Activated CD4-positive, CD25-positive, alpha-beta regulatory T cell treated with anti-CD3 and anti-CD28 coated beads, Interleukin-2, amount 50 U/mL, for 16 hours (primary cell): ENCODE measurements around the gene CCDC32.
"Not testable (repeated sequence)": the region's sequence is repeated elsewhere in the genome, so short reads cannot be mapped to it uniquely, and the experiment has no call there.

Experiments
- DNase-seq: peaks from one replicate; pipeline ENCODE4 v3.0.0-alpha.2; 2020; ENCODE audit warnings: low read depth, low spot score

The CCDC32 gene, protein sequence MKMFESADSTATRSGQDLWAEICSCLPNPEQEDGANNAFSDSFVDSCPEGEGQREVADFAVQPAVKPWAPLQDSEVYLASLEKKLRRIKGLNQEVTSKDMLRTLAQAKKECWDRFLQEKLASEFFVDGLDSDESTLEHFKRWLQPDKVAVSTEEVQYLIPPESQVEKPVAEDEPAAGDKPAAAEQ

DNA sequence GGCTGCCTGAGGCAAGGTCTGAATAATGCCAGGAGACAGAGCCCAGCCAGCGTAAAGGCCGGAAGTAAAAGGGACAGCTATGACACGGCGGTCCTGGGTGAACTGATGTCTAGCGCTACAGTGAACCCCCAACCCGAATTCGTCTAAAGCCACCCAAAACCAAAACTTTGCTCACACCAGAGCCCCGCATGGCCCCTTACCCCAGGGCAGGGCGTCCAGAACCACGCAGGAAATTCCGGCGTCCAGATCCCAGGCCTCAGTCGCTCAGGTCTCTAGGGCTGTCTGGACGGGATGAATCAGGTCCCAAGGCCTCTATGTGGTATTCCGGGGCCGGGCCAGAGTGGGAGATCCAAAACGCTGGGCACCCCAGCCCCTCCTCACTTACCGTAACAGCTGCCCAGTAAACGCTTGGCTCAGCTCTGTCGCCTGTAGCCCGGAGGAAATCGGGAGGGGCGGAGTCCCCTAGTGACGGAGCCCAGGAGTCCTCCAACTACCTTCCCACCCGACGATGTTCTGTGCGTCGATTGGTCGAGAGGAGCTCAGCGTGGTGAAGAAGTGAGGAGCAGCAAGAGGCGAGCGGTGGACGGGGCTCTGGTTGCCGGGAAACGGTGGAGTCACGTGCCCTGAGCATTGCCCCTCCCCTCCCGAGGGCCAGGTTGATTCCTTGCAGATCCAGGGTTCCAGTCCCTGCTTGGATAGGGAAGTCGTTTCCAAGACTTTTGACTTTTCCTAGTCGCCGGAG is at the start of gene CCDC32:
TSS of gene CCDC32 (minus strand) at position 452 of the 742 bp plus-strand sequence. CDS start 2,027 bp downstream, outside the sequence.
- DNase-seq: peak; percentile 94

DNA sequence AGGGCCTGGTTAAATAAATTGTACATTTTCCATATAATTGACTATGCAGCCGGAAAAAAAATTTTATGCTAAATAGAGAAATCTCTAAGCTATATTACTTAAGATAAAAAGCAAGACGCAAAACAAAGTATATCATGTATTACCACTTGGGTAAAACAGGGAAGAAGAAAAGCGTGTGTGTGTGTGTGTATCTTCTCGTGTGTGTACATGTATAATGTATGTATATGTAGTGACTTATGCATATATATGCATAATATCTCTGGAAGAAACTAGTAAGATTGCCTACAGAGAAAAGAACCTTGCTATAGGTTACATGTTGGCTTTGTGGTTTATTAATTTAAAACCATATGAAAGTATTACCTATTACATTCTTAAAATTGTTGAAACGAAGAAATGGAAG is 48.2 kb upstream of the CCDC32 start:
- DNase-seq: no peak

DNA sequence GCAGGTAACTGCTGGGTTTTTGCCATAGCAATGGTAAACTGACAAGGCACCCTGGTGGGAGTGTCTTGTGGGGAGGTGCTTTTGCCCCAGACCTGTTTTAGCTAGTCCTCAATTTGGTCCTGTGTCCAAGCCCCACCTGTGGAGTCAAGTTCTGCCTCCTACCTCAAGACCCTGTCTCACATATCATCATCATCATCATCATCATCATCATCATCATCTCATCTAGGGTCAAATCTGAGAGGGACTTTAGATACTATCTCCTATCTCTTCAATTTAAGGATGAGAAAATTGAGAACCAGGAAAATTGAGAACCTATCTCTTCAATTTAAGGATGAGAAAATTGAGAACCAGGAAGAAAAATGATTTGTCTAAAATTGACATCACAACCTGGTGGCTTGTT is 39.1 kb upstream of the CCDC32 start:
- no peak for DNase-seq

DNA sequence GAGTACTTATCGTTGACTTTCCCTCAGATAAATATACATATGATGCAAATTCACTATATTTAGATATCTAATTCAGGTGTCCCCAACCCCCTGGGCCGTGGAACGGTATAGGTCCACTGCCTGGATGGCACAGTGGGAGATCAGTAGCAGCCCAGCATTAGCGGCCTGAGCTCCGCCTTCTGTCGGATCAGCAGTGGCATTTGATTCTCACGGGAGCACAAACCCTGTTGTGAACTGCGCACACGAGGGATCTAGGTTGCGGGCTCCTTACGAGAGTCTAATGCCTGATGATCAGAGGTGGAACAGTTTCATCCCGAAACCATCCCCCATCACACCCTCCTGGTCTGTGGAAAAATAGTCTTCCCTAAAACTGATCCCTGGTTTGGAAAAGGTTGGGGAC is 36.1 kb upstream of the CCDC32 start:
- DNase-seq: no peak

DNA sequence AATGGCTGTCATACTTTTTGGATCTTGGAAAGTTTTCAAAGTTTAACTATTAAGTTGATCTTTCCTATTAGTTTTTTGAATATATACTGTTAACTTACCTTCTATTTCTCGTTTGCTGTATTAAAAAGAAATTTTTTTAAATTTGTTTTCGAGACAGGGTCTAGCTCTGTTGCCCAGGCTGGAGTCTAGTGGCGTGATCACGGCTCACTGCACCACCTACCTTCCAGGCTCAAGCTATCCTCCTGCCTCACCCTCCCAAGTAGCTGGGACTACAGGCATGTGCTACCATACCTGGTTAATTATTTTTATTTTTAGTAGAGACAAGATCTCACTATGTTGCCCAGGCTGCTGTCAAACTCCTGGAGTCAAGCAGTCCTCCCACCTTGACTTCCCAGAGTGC is 33.8 kb upstream of the CCDC32 start:
- no peak for DNase-seq

DNA sequence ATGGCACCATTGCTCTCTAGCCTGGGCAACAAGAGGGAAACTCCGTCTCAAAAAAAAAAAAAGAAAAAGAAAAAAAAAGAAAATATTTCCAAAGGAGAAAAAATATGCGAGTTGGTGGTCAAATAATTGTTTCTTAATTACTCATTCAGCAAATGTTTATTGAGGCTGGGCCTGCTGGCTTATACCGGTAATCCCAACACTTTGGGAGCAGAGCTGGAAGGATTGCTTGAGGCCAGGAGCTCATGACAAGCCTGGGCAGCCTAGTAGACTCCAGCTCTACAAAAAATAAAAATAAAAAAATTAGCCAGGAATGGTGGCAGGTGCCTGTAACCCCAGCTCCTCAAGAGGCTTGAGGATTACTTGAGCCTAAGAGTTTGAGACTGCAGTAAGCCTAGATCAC is 33.3 kb upstream of the CCDC32 start:
- DNase-seq: no peak

DNA sequence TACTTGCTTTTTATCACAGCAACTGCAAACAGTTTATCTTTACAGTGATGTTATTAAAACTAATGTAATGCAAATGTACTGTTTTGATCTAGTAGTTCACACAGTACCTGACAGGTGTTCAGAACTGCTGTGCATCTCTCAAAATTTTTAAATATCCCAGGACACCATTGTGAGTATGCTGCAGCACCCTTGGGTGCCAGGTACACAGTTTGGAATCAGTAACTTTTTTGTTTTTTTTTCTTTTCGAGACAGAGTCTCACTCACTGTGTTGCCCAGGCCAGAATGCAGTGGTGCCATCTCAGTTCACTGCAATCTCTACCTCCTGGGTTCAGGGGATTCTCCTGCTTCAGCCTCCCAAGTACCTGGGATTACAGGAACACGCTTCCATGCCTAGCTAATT is 32.2 kb upstream of the CCDC32 start:
- no peak for DNase-seq

DNA sequence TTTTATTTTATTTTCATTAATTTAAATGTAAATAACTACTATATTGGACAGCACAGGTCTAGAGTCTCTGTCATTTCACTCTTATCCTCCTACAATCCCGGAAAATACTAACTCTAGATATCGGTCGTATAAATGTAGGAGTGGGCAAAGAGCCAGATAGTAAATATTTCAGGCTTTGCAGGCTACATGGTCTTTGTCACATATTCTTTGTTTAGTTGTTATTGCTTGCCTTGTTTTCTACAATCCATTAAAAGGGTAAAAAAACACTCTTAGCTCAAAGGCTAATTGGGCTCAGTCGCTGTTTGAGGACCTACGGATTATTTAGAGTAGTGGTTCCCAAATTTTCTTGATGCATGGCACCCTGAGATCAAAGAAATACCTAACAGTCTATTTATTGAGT is 30.9 kb upstream of the CCDC32 start:
- DNase-seq: no peak

DNA sequence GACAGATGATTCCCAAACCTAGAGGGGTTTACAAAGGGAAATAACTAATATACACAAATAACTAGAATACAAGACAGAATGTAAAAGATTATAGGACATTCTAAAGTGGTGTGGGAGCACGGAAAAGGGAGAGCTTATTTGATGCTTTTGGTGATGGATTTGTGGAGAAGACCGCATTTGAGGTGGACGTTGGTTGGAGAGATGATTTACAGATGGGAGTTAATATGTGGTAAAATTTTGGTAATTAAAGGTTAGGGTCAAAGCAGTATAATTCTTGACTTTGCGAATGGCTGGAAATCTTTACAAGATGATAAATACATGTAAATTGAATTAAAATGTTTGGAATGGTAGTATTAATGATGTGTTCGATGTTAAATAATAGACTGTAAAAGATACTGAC is 30.4 kb upstream of the CCDC32 start:
- no peak for DNase-seq

DNA sequence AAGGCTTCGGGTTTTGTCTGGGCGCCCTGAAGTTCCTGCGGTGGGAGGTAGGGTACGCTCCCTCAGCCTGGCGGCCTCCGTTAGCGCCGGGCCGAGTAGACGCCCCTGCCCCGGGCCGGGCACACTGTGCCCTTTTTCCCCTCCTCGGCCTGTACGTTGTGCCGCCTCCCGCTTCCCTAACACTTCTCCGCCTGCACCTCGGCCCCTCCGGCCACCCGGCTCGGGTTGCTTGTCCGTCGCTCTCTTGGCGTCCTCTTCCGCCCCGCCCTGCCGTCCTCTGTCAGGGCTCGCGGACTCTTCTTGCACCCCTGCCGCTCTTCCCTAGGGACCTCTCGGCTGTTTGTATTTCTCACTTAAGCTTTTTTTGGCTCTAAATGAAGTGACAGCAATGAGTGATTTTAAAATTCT is 29.6 kb upstream of the CCDC32 start:
- peak; percentile 4 for DNase-seq

DNA sequence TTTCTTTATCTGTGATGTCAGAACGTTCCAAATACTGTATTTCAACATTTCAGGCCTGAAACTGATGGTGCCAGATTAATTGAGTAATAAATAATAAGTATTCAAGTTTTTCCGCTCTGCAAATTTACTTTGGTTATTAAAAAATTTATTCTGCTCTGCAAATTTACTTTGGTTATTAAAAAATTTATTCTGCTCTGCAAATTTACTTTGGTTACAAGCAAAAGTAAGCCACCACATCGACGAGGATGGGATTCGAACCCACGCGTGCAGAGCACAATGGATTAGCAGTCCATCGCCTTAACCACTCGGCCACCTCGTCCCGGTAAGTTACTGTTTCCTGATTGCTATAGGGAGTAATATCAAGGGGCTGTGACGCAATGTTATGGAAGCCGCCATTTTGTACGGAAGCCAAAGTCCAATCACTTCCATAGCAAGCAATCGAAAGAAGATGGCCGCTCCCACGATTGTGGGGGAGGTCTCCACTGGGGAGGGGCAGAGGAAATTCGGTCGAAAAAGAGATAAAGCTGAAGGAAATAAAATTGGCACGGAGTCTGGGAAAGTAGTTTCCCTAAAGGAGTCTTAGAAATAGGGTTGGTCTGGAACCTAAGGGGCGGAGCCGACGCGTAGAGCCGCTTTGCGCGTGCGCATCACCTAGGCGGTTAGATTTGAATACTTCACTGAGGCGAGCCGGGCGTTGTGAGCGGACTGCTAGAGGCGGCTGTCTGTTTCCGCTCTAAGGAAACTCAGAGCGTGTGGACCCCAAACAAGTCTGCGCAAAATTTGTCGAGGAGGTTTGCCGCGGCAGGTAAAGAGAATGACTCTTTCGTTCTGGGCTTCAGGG is 29.0 kb upstream of the CCDC32 start, which contains the start of gene KNL1:
TSS of gene KNL1 (plus strand) at position 662 of the 841 bp plus-strand sequence. CDS start 8,683 bp downstream, outside the sequence.
- peak; percentile 82 for DNase-seq

DNA sequence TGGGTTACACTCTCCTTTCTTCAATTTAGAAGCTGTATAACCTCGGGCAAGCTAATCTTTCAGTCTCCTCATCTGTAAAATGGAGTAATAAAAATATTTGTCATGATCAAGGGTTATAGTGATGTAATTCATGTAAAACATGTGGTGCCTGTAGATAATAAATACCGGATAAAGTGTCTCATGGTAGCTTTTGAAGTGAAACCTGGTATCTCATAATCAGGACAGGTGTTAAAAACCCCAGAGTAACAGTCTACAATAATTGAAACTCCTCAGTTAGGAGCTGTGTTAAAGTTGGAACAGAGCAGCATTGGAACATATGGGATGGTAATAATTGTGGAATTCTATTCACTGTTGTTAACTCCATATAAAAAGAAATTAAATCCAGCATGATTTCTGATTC is 28.3 kb upstream of the CCDC32 start:
- no peak for DNase-seq

DNA sequence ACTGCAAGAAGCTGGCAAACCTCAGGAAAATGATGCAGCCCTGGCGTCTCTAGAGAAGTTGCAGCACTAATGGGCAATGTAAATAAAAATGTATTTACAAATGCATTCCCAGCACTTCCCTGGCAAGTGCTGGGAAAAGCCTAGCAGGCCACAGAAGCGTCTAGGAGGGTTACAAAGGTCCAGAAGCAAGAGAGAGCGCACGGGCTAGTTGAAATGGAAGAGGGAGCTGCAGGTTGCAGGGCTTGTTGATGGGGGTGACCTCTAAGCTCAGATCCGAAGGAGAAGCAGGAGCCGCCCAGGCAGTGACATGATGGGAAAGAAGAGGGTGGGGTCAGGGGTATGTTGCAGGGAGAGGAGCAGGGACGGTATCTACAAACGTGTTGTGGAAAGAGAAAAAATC is 26.5 kb upstream of the CCDC32 start:
- no peak for DNase-seq

DNA sequence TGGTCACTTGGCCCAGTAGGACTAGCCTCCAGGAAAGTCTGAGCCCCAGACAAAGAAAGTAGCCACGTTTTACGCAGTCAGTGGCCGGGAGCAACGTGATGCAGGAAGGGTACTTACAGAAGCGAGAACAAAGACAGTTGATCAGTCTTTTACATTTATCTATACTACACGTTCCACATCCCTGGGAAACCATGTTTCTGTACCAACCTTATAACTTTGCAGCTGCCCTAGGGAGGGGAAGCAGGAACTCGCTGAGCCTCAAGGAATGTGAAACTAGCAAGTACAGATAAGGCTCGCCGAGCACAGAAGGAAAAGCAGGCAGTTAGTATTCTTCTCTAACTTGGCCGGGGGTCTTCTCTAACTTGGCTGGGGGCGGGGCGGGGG is 25.8 kb upstream of the CCDC32 start:
- no peak for DNase-seq

DNA sequence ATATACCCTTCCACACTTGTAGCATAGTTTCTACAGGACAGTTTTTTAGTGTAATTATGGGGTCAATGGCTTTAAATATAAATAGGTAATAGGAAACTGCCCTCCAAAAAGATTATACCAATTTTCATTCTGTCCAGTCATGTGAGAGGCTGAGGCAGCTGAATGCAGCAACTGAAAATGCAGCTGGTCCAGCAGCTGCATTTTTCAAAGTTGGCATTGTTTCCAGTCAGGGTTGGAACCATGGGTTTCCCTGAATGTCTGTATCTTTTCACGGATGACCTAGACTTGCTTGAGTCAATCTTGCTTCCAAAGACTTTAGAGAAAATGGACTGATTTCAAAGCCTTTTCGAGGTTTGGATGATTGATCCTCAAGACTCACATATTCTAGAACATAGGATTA is 19.3 kb upstream of the CCDC32 start:
- no peak for DNase-seq

DNA sequence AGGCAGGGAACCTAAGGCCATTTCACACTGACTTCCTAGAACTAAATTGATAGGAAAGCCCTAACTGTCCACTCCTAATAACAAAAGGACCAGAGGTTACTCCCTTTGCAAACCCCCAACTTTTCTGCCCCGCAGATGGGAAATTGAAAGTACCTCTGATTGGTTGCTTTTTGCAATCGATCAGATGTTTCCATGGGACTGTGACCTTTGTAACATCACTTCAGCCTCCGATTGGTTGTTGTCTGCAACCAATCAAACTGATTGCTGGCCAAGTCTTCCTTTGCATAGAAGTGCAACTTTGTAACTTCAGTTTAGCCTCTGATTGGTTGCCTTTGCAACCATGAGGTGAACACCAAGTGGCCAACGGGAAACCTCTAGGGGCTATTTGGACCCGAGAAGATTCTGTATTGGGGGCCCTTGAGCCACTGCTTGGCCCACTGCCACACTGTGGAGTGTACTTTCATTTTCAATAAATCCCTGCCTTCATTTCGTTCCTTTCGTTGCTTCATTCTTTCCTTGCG is 17.9 kb upstream of the CCDC32 start:
- no peak for DNase-seq

DNA sequence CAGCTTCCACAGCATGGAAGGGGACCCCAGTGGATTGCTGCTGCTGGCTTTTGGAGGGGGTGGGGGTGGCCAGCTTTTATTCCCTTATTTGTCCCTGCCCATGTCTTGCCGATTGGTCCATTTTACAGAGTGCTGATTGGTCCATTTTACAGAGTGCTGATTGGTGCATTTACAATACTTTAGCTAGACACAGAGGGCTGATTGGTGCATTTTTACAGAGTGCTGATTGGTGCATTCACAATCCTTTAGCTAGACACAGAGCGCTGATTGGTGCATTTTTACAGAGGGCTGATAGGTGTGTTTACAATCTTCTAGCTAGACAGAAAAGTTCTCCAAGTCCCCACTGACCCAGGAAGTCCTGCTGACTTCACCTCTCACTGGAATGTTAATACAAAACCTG is 17.0 kb upstream of the CCDC32 start:
- DNase-seq: not testable (repeated sequence)

DNA sequence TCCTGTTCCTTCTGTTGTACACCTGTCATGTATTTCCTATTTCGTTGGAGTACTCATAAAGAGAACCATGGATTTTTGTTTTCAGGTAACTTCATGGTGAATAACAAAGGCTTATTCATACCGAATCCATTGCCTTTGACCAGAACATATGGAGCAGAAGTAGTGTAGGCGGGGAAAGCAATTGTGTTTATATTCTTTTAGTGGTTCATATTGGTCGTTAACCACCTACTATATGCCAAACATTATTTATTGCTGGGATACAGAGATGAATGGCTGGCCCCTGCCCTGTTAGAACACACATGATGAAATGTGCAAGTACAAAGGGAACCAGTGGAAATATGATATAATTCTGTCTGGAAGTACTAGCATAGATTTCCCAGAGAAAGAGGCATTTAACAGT is 14.1 kb upstream of the CCDC32 start:
- DNase-seq: no peak

DNA sequence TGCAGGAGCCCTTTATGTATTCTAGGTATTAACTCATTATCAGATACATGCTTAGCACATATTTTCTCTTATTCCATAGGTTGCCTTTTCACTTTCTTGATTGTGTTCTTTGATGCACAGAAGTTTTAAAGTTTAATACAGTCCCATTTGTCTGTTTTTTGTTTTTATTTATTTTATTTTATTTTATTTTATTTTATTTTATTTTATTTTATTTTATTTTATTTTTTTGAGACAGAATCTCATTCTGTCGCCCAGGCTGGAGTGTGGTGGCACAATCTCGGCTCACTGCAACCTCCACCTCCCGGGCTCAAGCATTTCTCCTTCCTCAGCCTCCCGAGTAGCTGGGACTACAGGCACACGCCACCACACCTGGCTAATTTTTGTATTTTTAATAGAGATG is 12.1 kb upstream of the CCDC32 start:
- DNase-seq: not testable (repeated sequence)

DNA sequence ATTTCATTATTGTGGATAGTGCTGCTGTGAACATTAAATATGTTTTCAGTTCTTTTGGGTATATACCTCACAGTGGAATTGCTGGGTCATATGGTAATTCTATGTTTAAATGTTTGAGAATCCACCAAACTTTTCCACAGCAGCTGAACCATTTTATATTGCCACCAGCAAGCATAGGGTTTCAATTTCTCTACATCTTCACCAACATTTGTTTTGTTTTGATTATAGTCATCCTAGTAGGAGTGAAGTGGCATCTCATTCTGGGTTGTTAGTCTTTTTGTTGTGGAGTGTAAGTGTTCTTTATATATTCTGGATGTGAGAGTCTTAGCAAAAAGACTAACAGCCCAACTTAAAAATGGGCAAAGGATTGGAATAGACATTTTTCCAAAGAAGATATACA is 10.3 kb upstream of the CCDC32 start:
- DNase-seq: no peak

DNA sequence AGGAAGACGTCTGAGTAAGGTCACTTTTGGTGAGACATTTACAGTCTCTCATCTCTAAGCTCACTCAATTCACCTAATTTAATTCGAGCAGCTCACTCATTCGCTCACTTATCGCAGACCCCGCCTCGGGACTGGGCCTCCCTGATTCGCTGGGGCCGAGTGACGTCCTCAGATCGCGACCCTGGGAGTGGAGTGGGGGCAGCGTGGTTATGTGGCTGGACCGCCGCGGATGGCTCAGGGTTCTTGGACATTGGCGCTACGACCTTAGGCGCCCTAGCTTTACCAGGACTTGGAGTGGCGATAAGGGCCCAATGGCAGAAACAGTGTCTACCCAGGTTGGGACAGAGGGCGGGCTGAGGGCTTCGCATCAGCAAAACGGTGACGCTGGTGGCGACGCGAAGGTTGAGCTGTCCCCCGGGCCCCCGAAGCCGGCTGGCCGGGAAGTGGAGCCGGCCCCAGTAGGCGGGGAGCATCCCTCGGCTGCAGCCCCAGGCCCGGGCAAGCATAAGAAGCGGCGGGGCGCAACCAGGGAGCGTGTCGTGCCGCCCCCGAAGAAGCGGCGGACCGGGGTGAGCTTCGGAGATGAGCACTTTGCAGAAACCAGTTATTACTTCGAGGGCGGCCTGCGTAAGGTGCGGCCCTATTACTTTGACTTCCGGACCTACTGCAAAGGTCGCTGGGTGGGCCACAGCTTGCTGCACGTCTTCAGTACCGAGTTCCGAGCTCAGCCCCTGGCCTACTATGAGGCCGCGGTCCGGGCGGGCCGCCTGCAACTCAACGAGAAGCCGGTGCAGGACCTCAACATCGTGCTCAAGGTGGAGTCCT is 4.5 kb upstream of the CCDC32 start, which contains the start of gene RPUSD2:
TSS of gene RPUSD2 (plus strand) at position 171 of the 825 bp plus-strand sequence. CDS start at position 210, 39 bp downstream.
- DNase-seq: peak; percentile 93
